HG03432 (cell line): ENCODE results near the gene MAP1B.
A peak's percentile ranks its signal among the peaks of the same experiment; 100 is the strongest.
"Not testable (repeated sequence)": the region's sequence is repeated elsewhere in the genome, so short reads cannot be mapped to it uniquely, and the experiment has no call there.

ENCODE experiments used
- ATAC-seq: cut with Tn5 transposase; IDR thresholded peaks from one replicate; pipeline ENCODE4 v1.9.1; 2021; ENCODE audit warnings: mild to moderate bottlenecking, moderate library complexity; ENCODE audit not compliant: unreplicated experiment

MAP1B gene

DNA sequence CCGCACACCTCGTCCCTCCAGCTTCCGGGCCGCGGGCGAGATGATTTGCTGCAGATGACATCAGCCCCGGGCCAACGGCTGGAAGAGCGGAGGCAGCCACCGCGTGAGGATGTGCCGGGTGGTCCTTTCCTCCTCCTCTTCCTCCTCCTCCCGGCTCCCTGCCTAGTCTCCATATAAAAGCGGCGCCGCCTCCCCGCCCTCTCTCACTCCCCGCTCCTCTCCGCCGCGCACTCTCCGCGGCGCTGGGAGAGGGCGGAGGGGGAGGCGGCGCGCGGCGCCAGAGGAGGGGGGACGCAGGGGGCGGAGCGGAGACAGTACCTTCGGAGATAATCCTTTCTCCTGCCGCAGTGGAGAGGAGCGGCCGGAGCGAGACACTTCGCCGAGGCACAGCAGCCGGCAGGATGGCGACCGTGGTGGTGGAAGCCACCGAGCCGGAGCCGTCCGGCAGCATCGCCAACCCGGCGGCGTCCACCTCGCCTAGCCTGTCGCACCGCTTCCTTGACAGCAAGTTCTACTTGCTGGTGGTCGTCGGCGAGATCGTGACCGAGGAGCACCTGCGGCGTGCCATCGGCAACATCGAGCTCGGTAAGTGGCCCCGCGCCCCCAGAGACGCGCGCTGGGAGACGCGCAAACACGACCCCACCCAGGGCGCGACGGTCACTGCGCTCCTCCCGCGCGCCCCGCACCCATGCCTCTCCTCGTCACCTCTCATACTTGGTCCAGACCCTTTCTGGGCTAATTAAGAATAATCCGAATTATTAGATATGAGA, at the start of gene MAP1B:
Gene MAP1B, plus strand, starts transcription at position 345 of the 770 bp plus-strand sequence. Its CDS starts 57 bp downstream, at position 402.
- ATAC-seq, result peak; percentile 36

DNA sequence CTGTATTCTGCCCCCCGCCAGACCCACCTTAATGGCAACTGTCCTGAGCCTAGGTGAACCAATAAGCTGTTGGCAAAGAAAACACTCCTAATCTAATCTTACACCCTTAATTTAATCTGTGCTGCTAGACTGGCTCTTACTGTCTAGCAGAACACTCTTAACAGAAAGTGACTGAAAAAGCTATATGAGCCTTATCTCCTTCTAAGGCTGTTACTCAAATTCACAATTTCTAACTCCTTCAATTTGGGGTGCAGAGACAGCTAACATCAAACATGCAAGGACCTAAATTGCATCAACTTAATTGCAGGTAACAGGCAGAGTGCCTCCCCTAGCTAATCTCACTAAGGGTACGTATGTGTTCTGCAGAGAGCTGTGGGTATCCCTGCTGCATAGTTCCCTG, 49.5 kb upstream of the MAP1B start:
- ATAC-seq, result no peak

DNA sequence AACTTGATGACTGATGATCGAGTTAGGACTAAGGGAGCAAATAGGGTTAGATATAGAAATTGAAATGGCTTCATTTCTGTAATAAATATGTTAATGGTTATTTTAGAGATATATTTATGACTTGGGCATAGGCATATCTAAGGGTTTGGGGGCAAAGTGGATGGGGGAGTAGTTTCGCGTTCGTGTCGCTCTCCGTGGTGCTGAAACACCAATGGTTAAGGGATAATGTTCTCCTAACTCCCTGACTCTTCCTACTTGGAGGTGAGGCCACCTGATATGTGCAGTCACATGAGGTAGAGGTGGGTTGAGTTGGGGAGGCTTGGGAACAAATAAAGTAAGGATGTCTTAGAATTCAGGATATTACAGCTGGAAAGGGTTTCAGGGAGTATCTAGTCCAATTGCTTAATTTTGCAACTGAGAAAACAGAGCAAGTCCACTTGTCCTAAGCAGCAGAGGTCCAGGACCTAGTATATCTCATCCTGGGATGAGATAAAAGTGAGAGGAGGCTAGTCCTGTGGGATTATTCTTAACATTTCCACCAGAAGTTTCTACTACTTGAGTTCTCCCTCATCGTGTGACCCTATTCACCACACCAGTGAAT, 44.0 kb upstream of the MAP1B start:
- ATAC-seq, result no peak

DNA sequence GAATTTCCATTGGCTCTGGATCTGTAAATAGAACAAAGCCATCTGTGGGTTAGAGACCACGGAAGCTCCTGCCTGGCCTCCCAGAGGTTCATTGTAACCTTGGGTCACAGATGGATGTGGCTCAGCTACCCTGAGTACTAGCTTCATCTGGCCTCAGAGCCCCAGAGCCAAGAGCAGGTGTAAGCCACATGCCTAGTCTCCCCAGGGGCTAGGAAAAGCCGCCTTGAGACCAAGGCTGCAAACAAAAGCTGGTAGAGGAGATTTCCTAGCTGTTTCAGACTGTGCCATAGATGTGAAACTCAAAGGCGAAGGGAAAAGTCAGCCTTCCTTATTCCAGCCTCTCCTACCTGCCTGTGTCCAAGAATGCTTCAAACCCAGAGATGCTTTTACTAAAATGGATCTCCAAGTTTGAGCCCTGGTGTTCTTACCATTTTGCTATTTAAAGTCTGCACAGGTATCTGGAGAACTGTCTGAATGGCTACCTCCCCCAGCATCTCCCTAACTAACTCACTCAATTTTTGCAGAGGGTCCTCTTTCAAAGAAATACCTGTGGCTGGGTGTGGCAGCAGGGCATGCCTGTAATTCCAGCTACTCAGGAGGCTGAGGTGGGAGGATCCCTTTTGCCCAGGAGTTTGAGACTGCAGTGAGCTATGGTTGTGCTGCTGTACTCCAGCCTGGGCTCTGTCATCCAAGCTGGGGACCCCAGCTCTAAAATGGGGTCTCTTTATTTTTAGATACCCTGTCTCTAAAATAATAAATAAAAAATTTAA, 42.3 kb upstream of the MAP1B start:
- ATAC-seq, result no peak

DNA sequence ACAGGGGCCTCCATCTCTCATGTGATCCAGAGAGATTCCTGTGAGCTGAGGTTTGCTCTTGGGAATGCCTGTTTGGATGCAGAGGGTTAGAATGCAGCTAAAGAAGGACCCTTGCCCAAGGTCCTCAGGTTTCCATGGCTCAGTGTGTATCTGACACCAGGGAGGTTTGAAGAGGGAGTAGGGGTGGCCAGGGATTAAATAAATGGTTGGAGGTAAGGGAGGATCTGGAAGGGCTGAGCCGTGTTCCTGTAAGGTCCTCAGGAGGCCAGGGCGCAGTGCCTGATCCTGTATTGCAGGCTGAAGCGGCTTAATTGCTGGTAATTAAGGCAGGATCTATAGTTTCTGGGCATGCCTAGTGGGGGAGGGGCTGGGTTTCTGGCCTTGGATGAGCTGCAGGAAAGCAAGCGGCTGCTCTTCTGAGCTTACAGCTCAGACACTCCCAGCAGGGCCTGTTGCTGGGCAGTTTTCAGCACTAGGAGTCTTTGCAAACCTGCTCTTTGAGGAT, 41.5 kb upstream of the MAP1B start:
- ATAC-seq, result no peak

DNA sequence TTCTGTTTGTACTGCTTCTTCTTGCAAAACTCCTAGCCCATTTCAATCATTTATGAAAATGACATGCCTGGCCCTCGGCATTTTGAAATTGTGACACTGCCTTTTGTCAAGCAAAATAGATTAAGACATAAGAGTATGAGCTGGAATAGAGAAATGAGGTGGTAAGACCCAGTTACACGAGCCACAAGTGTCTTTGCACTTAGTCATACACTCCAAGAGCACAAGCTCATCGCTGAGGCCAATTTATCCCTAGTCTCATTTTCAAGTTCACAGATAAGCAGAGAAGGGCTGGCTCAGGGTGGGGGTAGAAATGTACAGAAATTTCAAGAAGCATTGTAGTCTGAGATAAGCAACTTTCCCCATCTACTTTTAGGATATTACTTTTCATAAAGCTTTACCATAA, 40.6 kb upstream of the MAP1B start:
- ATAC-seq, result no peak

DNA sequence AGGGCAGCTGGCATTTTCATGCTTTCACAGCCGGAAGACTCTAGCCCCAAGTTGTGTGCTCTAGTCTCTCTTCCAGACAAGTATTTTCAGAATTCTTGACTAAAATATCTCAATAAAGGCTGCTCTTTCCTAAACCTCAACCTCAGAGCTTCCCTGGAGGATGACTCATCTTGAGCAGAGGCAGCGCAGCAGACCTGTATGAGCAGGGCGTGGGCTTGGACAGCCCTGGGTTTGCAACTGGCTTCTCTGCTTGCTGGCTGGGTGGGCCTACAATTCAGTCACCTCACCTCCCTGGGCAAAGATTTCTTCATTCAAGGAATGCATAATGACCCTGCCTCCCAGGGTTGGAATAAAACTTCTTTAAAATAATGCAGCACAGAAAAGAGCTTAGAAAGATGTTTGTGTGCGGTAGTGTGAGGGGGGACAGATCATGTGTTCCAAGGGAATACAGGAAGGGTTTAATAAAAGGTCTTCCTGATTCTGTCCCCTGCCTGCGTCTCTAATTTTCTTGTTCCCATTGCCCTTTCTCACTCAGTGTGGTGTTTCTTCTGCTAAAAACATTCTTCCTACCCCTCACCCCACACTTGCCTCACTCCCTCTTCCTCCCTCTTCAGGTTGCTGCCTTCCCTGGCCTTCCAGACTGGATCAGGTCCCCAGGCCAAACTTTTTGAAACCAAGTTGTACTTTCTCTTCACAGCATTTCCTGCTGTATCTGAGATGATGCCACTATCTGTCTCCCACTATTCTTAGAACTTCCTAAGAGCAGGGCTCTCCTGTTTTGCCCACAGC, 39.4 kb upstream of the MAP1B start:
- no peak for ATAC-seq

DNA sequence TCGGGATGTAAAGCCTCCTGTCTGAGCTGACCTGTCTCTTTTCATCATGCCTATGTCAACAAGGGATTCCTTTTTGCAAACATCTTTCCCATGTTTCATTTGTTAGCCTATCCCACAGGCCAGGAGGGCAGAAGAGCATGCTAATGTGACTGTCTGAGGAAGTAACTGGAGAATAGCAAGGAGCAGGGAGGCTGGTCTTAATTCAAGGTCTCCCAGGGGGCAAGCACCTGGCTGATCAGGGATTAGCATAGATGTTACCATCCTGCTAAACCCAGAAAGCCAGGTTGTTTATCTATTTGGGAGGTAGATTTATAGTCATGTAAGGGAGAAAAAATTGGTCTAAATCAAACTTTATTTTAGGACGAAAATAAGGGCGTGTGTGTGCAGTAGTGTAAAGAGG, 36.7 kb upstream of the MAP1B start:
- no peak for ATAC-seq

DNA sequence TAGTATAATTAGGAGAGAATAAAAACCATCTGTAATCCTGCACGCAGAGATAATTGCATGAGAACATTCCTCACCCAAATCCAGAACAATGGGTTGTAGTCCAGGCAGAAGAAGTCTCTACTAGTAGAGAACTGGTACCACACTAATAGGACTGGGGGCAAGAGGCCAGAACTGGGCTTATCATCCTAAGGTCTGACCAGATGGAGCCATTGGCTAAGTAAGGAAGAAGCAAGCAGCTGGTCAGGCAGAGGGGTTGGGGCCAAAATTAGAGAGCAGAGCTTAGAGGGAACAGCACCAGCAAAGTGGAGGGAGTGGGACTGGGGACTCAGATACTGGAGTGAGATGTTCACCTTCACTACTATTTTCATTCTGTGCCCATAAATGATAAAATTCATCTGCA, 35.4 kb upstream of the MAP1B start:
- no peak for ATAC-seq

DNA sequence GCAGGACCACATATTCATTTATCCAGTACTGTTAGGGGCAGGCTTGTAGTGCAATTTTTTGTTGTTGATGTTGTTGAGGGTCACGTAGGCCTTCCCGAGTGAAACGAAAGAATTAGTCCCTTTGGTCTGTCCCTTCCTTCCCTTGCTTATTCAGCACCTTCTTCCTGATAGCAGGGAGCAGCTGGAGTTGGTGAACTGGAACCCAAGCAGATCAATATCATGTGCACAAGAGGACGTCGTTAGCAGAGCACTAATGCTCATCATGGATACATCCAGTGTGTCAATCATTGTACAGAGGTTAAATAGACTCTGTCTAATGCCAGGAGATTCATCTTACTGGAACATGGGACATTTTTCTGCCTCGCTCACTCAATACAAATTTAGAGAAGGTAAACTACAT, 33.0 kb upstream of the MAP1B start:
- no peak for ATAC-seq

DNA sequence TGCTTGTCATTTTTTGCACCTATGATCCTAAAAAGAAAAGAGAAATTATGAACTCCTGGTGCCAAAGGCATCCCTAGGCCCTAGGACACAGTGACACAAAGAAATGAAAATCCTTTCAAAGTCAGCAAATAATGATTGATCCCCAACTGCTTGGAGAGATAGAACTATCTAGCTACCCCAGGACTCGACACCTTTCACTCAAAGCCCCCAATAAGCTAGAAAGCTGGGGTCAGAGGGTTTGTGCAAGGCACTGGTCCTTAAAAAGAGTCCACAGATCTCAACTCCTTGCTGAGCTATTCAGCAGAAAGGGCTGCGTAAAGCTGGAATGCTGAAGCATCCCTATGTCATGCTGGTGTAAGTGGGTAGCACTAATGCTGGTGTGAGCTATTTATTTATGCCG, 31.8 kb upstream of the MAP1B start:
- no peak for ATAC-seq

DNA sequence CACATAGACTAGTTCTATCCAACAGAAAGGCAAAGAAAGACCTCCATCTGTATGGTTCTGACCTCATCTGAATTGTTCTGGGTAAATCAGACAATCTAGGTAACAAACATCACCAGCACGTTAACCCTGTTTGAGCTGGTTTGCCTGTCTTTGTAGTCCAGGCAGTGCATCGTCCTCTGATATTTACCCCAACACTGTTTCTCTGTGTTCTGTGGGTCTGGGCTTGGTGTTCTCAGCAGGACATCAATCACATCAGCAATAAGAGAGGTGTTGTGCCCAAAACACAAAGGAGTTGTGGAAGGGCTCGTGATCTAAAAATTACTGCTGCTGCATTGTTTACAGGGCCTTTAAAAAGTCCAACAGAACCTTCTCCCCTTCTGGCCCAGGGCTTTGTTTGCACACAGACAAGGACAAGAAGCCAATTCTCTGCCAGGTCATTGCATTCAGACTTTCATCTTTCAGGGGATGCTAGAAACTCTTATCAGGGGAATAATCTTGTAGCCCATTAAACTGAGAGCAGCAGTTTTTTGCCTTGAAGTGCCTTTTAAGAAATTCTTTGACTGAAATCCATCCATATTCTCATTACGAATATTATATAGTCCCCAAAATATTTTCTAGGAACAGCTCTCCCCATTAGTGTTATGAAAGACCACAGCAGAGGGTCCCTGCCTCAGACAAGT, 30.5 kb upstream of the MAP1B start:
- ATAC-seq, result no peak

DNA sequence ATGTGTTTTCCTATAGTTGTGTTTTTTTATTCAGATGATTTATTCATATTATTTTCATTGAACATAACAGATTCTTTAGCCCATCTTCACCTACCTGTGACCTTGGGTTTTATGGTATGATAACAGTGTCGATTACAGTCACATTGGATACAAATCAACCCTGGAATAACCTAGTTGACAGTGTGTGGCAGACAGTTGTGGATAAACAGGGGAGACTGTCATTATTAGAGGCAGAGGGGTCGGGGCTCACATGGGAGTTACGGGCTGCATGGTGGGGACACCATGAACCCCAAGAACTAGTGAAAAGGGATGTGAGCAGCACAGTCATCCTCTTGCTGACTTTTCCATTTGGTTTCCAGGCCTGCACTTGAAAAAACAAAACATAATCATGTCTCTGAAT, 29.9 kb upstream of the MAP1B start:
- ATAC-seq, result no peak

DNA sequence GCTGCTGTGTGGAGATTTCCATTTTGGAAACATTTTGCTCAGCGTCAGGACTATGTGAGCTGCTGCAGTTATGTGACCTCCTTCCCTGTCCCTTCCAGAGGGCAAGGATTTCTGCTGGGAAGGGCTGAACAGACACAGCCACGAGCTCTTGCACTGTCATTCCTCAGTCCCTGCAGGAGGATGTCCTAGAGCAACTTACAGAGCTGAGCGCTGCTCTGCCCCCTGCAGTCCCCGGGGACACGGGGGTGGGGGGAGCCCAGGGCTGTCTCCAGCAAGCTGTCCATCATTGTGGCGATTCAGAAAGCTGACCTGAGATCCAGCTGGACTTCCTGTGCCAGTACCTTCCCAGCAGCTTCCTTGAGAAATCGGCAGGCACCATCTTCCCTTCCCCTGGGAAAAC, 28.0 kb upstream of the MAP1B start:
- no peak for ATAC-seq

DNA sequence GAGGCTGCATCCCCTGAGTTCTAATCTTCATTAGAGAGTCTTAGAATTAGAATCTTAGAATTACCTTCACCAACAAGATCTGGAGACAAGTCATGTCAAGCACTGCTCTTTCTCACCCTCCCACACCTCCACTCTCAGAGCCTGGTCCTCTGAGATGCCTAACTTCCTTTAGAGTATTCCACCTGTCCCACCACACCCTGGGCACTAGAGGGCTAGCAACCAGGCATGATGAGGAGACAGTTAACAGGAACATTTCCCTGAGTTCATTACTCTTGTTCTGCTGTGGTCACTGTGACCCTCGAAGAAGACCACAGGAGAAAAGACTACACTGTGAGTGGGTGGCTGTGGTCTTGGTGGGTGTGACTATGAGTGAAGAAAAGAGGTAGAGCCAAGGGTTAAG, 25.2 kb upstream of the MAP1B start:
- ATAC-seq, result no peak

DNA sequence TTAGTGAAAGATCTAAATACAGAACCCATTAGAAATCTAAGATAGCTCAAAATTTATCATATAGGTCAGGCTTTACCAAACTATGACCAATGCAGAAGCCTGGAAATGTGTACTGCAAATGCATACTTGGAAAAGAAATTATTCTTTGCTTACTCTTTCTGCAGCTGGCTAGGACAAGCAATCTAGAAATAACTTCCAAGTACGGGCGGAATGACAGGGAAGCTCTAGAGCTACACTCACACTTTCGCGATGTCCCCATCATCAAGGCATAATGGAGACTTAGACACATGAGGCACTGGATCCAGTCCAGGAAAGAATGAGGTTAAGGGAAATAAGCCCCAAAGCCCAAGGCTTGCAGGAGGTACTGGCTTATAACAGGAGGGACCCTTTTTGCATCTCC, 22.4 kb upstream of the MAP1B start:
- no peak for ATAC-seq

DNA sequence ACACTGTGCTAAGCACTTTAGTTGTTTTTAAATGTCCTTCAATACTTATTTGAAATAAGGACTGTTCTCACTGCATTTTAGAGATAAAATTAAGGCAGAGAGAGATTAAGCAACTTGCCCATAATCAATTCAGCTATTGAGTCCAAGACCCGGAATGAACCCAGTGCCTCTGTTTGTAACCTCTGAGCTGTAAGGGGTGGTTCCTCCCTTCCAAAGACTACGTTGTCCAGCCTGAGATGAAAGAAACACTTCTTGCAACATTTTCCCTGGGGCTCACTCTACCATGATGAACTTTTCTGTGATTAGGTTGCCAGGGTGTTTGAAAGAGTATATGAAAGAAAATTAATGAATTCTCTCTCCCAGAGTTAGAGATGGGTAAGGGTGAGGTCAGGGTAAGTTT, 22.0 kb upstream of the MAP1B start:
- no peak for ATAC-seq

DNA sequence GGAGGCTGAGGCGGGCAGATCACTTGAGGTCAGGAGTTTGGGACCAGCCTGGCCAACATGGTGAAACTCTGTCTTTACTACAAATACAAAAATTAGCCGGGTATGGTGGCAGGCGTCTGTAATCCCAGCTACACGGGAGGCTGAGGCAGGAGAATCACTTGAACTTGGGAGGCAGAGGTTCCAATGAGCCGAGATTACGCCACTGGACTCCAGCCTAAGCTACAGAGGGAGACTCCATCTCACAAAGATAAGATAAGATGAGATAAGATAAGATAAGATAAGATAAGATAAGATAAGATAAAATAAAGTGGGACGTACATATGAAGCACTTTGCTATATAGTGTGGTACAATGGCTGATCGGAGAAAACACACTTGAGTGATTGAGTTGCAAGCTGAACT, 17.6 kb upstream of the MAP1B start:
- ATAC-seq, result not testable (repeated sequence)

DNA sequence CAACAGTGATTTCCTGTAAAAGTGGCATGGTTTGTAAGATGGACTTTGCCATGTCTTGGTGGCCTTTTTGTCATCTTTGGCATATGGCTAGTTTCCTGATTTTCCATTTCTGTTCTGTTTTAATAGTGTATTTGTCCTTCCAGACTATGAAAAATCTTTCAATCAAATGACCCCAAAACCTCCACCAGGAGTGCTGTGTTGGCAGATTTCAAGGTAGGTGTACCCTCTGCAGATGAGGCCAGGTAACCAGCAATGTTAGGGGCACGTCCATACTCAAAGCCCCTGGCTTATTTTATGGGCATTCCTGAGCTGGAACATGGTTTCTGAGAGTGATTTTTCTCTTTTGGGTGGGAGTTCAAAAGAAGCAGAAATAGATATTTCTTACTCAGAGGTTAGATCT, 15.2 kb upstream of the MAP1B start:
- ATAC-seq, result no peak

DNA sequence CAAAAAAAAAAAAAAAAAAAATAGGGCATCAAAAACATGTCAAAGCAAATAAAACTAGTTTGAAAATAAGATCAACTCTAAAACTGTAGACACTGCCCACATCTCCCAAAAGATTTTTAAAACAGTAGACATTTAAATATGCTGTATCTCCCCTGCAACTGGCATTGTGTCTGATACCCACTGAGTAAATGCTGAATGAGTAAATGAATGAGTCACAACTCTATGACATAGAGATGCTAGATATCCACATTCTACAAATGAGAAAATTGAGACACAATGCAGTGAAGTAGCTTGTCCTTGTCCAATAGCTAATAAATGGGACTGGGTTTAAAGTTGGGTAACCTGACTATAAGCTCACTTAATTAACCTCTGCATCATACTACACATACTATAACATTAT, 14.1 kb upstream of the MAP1B start:
- ATAC-seq, result no peak

DNA sequence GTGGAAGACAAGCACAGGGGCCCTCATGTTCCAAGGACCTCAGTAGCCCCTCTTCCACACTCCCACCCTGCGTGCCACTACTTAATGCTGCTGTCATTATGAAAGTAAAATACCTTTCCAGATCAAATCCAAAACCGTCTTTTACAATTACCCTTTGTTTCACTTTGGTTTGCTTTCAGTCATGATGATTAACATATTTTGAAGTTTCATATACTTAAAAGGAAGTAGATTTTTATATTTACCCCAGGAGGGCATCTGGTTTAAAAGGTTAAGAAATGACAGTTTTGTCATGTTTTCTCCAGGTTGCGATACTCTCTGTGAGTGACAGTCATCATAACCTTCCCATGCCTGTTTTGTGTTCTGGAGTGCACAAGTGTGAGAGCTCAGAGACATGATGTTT, 13.5 kb upstream of the MAP1B start:
- no peak for ATAC-seq
